ENCODE data around the gene PC.

The PC gene

GRCh38 chr11:66956689-66957290 lies 1.4 kb downstream of the PC start:
- DNase-seq (ENCODE audit: low read depth, low spot score), result peak; percentile 85

- no peak for DNase-seq (ENCODE audit: low read depth, low spot score)
Observed at GRCh38 chr11:66953081-66953833, 4.9 kb downstream of the PC start.

DNA sequence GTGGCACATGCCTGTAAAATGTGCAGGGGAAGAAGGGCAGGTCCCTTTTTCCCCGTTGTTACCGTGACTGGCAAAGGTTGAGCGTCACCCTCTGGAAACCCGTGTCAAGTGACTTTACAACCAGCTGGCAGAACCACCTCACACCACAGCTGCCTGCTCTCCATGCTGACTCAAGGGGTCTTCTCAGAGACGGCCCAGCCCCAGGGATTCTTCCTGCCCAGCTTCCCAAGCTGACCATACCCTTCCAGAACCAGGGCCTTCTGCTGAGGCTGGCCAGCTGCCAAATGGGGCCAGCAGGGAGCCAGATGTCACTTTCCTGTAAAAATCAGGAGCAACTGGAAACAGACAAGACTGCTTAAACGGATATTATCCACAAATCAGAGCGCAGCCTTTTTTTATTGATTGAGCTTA lies 6.3 kb downstream of the PC start:
- DNase-seq (ENCODE audit: low read depth, low spot score), result peak; percentile 86

- no peak for DNase-seq (ENCODE audit: low read depth, low spot score)
Observed at GRCh38 chr11:66951135-66951534, 7.0 kb downstream of the PC start.

- DNase-seq (ENCODE audit: low read depth, low spot score), result no peak
Observed at GRCh38 chr11:66950112-66950535, 8.1 kb downstream of the PC start.

GRCh38 chr11:66938582-66939135 lies 19.5 kb downstream of the PC start:
- no peak for DNase-seq (ENCODE audit: low read depth, low spot score)

GRCh38 chr11:66937193-66937733 lies 20.9 kb downstream of the PC start:
- DNase-seq (ENCODE audit: low read depth, low spot score), result no peak

- no peak for DNase-seq (ENCODE audit: low read depth, low spot score)
Observed at GRCh38 chr11:66936311-66936711, 21.9 kb downstream of the PC start.

DNA sequence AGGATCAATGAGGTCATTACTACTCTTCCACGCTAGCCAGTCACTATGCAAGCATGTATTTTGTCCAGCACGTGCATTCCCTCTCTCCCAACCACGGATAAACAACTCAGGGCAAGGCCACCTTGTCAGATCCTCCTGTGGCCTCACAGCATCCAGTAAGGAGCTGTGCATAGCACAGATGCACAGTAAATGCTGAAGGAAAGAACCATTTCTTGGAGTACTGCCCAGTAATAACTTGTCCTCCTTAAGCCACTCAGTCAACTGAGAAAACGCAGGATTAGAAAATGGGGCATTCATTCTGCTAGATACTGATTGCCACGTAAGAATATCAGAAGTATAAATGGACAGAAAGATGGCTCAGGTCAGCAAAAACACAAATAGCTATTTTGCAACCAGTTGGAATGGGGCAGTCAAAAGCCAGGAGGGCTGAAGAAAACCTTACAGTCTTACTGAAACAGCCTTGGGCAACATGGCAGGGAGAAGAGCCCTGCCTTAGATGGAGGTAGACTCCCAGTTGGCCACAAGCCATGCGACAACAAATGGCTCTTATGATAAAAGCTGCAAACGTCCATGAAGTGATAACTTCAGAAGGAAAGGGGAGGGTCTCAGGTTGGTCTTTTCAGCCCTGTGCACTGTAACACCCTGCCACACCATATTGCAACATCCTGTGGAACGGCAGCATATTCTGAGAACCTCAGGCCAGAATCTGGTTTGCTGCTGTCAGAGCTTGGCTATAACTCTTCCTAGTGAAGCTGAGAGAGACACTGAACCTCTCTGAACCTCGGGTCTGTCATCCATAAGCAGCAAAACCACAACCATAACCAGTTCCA lies 23.0 kb downstream of the PC start:
- DNase-seq (ENCODE audit: low read depth, low spot score), result no peak

DNA sequence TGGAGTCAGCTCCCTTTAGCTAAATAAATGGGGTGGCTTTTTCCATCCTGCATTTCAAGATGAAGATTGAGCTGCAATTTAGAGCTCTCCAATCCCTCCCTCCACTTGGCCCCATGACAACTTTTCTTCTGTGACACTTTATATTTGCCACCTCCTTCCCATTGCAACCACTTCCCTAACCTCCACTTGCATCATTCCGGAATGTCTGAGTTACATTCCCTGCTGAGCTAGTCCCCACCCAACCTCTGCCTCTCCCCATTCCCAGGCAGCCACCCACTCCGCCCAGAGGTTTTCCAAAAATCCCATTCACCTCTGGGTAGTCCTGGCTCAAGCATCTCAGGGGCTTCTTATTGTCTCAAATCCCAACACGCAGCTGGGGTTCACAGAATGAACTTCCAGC lies 24.7 kb downstream of the PC start:
- no peak for DNase-seq (ENCODE audit: low read depth, low spot score)

DNA sequence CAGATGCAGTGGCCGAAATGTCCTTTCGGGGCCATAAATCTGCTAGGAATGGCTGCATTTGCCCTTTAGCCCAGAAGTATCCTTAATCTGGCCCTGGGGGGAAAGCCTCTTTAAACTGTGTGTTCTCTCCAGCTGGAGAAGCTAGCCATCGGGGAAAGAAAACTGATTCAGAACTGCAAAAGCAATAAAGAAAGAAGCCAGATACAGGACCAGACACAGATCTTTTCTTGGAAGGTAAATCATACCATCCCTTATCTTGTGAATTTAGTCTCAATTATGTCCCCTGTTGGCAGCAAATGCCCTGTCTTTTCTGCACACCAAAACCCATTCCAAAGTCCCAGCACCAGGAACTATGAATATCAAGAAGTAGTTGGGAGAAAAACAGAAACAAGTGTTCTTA lies 25.6 kb downstream of the PC start:
- no peak for DNase-seq (ENCODE audit: low read depth, low spot score)

DNA sequence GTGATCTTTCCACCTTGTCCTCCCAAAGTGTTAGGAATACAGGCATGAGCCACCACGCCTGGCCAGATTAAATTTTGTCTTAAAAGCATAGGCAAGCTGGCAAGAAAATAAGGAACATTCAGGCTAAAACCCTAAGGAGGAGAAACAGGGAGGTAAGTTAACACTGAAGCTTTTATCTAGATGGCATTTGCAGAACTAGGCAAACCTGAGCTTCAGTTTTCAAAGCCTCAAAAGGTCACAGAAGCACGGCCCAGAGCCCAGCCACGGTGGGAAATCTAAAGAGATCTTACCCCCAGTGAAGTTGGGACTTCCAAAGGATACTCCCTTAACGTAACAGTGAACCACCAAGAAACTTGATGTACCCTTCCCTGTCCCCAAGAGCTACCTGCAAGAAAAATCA lies 28.4 kb downstream of the PC start:
- no peak for DNase-seq (ENCODE audit: low read depth, low spot score)

DNA sequence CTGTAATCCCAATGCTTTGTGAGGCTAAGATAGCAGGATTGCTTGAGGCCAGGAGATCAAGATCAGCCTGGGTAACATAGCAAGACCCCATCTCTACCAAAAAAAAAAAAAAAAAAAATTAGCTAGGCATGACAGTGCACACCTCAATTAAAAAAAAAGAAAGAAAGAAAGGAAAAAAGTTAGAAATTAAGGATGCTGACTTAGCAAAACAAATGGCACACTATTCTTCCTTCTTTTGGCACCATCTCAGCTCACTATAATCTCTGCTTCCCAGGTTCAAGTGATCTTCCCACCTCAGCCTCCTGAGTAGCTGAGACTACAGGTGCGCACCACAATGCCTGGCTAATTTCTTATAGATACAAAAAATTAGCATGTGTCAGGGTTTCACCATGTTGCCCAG lies 33.9 kb downstream of the PC start:
- no peak for DNase-seq (ENCODE audit: low read depth, low spot score)

DNA sequence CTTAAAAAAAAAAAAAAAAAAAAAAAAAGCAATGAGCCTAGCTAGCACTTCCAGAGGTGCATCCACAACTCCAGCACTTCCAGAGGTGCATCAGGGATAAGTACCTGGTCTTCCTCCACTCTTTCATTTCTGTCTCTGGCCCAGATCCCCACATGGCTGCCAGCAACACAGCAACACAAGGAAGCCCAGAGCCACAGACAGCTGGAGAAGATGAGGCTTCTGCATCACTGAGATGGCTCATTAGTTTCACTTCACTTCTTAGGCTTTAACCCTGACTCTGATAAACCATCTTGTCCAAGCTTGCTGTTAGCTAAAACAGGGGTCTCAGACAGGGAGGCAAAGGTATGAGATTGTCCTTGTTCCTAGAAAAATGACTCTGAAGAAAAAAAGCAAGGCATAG lies 35.6 kb downstream of the PC start:
- DNase-seq (ENCODE audit: low read depth, low spot score), result no peak

- no peak for DNase-seq (ENCODE audit: low read depth, low spot score)
Observed at GRCh38 chr11:66920978-66921784, 37.0 kb downstream of the PC start.

GRCh38 chr11:66919923-66920322 lies 38.3 kb downstream of the PC start:
- no peak for DNase-seq (ENCODE audit: low read depth, low spot score)

GRCh38 chr11:66918741-66919140 lies 39.4 kb downstream of the PC start:
- no peak for DNase-seq (ENCODE audit: low read depth, low spot score)

DNA sequence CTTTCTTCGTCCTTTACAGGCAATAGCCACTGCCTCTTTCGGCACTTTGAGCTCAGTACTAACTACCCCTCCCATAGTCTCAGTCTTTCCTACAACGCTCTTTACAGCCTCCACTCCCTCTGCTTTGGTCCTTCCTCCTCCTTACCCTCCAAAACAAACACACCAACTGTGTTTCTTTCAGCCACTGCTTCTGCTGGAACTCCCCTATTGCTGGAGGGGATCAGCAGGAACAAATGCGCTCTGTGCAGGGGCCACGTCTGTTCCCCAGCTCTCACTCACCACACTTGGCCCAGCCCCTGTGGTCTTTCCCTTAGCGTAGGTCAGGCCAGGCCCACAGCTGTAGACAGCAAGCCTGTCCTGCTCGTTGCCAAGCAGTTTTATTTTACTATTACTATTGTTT lies 42.3 kb downstream of the PC start:
- DNase-seq (ENCODE audit: low read depth, low spot score), result peak; percentile 63

- DNase-seq (ENCODE audit: low read depth, low spot score), result peak; percentile 88
Observed at GRCh38 chr11:66915046-66915832, 42.9 kb downstream of the PC start.

DNA sequence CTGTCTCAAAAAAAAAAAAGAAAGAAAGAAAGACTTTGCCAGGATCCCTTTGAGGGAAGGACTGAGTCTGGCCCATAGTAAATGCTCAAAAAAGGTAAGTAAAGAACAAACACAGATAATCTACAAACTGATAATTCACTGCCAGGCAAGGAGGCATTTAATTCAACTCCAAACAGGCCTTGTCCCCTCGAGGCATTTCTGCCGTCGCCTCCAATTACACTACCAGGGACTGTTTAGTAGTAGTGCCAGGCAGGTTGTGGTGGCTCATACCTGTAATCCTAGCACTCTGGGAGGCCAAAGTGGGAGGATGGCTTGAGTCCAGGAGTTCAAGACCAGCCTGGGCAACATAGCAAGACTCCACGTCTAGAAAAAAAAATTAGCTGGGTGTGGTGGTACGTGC lies 43.7 kb downstream of the PC start:
- DNase-seq (ENCODE audit: low read depth, low spot score), result no peak

Measured in smooth muscle cell of the brain vasculature (primary cell).